Inferior parietal cortex (tissue), 1 donor: ENCODE results near the gene TEPSIN.
A peak's percentile ranks its signal among the peaks of the same experiment; 100 is the strongest.

Experiments
- DNase-seq: peaks from one replicate; pipeline ENCODE4 v3.0.0-alpha.2; 2016; ENCODE audit errors: extremely low spot score

Gene TEPSIN

DNA sequence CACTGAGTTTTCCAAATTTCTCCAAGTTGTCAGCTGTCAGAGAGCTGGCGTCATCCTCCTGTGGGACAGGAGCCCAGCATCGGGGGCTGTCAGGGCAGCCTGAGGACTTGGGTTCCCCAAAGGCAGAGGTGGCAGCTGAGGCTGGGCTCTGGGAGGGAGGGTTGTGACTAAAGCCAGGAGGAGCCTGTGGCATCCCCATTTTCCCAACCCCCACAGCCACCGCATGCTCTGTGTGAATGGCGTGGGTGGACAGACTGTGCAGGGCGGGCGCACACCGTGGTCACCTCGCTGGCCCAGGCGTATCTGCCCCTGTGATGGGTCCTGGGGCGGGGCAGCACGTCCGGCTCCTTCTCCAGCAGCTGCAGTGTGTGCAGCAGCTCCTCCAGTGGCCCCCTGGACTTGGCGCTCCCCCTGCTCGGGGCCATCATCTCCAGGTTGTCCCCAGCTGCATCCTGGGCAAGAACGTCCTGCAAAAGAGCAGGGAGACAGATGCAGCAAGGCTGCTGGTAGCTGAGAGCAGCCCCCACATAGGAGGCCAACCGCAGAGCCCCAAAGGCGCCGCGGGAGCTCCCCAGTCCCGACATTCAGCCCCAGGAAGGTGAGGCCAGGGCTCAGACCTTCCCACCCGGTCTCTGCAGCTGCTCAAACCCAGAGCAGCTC is 40.9 kb downstream of the TEPSIN start:
- no peak for DNase-seq

DNA sequence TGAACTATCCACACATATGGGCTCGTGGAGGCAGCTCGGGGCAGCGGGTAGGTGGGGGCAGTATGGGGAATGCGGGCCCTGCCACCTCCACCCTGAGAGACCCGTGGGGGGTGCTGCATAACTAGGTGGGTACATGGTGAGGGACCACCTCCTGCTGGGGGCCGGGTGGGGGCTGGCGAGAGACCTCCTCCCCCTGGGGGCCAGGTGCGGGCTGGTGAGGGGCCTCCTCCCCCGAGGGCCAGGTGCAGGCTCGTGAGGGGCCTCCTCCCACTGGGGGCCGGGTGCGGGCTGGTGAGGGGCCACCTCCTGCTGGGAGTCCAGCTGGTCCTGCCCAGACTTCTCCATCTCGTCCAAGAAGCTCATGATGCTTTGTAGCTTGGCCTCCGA is 41.5 kb downstream of the TEPSIN start:
- no peak for DNase-seq

DNA sequence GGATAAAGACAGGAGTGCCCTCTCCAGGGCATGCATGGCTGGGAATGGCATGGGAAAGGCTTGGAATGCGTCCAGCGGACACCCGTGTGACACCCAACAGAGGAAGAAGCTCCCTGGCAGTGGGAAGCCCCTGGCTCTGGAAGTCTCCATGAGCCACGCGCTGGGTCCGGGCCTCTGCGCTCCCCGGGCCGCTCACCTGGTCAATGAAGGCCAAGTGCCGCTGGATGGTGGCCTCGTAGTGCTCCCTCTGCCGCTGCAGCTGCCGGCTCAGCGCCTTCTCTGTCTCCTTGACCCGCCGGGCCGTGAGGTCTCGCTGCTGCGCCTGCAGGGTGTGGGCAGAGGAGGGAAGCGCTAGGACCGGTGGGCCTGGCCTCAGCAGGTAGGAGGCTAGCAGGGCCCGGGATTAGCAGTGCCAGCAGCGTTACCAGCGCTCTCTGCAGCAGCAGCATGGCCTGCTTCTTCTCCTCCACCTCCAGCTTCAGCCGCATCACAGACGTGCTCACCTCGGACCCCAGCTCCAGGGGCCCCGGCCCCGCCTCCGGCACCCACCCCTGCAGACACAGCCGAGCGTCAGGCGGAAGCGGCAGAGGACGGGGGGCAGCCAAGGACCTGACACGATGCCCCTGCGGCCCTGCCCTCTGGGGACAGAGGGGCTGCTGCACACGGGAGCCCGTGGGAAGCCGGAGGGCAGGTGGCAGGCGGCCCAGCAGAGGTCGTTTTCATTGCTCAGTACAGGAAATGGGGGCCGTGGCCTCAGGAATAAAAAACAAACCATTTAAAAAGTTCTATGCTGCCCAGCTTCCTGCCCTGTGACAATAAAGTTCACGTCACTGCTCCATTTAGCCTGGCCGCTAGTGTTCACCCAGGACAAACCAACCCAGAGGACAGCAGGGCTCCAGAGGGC is 42.1 kb downstream of the TEPSIN start:
- no peak for DNase-seq

DNA sequence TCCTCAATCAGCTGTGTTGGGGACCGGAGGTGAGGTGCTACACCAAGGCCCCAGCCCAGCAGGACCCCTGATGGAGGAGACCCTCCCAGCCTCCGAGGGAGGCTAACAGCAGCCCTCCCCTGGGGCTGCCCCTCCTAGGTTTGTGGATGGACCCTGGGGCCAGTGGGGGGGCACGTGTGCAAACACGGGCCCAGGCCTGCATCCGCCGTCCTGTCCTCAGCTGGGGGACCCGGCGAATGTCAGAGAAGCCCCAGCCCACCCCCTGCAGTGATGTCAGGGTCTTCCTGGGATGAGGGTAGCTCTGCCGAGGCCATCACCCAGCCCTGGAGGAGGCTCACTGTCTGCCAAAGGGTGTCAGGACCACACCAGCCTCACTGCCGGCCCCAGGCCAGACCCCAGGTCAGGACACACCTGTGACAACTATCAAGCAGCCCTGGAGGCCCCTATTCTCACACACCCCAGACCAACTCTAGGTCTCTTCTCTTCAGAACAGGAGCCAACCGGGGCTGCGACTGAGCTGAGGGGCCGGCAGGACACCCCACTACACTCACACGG is 42.8 kb downstream of the TEPSIN start:
- no peak for DNase-seq

DNA sequence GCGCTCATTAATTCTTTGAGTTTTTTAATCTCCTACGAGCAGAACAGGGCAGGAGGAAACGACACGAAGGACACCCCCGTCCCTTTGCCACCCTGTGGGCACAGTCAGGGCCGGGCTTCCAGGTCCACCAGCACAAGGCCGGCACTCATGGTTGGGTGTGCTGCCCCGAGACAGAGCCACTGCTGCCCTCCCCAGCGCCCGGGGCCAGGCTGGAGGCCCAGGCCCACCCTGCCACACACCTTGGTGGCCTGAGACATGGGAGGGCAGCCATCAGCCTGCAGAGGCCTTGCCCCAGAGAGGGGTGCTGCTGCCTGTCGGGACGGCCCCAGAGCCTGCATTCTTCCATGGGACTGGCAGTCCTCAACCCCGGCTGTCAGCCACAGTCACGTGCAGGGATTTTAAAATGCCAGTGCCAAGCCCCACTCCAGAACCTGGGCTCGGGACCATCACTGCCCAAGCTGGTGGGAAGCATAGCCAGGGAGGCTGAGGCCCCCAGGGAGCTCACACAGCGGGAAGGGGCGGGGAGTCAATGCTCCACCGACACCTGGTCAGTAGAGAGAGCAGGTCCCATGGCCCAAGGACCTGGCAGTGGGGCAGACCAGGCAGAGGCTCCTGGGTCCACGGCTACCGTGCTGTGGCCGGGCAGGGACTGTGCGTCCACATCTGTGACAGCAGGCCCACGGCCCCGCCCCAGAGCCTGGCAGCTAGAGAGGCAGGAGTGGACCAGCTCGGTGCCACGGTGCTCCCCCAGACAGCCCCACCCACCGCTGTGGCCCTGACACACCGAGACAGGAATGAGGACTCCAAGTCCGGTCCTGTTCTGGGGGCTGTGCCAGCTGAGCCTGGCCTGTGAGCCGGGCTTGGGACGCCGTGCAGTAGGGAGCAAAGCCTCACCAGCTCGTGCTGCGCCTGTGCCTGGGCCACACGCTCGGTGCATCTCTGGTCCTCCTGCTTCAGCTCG is 43.6 kb downstream of the TEPSIN start:
- DNase-seq: no peak

DNA sequence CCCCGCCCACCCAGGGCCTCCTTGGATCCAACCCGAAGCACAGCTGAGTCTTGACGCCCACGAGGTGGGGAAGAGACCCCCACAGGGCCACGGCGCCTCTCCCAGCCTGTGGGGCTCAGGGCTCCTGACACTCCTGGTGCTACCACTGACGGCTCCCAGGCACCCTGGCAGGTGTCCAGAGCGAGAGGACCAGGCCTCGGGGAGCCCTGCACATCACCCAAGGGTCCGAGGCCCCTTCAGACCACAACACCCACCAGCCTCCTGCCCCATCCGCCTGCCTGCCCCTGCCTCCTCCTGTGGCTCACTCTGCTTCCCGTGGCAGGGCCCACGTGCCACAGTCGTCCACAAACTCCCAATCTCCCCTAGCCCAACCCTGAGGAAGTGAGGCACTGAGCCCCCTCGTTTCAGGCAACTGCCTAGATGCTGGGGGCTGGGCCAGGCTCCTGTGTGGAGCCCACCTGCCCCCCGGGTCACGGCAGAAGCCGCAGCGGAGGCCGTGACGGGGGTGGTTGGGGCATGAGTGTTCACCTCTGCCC is 44.6 kb downstream of the TEPSIN start:
- DNase-seq: no peak

DNA sequence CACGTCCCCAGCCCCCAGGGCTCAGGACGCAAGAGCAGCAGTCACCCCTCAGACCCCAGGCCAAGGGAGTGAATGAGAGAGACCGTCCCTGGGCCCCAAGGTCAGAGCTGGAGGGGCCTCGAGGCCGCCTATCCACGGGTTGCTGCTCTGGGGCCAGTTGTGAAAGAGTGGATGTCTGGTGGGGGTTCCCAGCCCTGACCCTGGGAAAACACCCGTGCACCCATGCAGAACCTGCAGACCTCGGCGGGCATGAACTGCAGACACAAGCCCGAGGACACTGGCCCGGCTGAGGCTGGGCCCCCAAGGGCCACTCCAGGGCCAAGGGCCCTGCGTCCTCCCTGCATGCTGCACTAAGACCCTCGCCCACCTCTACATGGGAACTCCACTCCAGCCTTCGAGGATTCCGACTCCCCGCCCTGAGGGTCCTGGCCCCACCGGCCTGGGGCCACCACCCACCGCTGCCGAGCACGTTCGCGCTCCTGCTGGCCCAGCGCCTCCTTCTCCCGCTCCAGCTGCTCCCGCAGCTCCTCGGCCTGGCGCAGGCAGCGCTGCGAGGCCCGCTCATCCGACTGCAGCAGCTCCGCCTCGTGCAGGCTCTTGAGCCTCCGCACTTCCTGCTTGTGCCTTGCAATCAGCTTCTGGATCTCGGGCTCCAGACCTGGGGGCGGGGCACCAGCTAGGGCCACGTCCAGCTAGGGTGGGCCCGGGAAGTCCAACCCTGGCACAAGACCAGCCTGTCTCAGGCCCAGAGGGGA is 45.2 kb downstream of the TEPSIN start:
- no peak for DNase-seq

DNA sequence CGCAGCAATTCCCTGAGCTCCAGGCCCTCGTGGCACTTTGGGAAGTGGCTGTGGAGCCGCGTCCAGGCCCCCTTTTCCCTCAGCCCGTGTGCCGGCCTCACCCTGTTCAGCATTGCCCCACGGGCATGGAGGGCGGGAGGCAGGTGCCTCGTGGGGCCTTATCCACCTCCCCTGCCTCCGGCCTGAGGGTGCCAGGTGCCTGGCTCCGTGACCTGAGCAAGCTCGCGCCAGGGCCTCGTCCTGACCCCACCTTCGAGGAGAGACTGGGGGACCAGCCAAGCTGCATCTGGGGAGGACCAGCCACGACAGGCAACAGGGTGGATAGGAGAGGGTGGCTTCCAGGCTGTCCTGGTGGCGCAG is 45.8 kb downstream of the TEPSIN start:
- DNase-seq: no peak

DNA sequence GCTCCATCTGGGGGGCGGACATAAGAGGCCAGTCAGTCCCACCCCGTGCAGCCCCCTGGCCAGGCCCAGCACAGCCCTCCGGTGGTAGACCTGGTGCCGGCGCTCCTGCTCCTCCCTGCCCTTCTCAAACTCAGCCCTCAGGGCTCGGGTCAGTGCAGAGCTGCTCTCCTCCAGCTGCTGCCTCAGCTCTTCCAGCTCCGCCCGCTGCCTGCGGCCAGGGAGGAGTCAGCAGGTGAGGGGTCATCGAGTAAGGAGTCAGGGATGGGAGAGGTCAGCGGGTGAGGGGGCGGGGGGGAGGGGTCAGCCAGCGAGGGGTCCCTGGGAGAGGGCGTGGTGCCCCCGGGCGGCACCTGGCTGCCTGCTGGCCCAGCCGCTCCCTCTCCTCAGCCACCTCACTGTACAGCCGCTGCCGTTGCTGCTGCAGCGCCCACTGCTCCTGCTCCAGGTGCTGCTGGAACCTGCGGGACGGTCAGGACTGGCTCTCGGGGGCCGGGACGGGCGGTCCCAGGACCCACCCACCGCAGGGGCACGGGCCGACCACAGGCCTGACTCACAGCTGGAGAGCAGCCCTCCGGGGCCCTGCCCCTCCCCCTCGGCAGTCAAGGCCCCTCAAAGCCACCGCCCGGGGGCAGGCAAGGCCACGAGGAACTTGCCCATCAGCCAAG is 46.3 kb downstream of the TEPSIN start:
- no peak for DNase-seq

DNA sequence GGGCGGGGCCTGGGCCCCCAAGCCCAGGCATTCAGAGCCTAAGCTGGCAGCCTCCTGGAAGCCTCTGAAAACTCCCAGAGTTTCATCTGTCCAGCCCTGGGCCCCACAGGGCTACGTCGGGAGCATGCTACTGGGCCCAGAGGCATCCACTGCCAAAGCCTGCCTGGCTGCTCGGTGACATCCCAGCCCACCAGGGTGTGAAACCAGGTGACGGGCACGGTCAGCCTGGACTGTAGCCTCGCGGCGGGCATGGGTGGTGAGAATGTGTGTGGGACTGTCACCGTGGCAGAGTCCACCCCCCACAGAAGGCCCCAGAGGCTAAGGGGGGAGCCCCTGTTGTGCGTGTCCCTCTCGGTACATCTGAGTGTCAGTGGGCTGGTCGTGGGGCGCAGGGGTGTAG is 47.2 kb downstream of the TEPSIN start:
- no peak for DNase-seq

DNA sequence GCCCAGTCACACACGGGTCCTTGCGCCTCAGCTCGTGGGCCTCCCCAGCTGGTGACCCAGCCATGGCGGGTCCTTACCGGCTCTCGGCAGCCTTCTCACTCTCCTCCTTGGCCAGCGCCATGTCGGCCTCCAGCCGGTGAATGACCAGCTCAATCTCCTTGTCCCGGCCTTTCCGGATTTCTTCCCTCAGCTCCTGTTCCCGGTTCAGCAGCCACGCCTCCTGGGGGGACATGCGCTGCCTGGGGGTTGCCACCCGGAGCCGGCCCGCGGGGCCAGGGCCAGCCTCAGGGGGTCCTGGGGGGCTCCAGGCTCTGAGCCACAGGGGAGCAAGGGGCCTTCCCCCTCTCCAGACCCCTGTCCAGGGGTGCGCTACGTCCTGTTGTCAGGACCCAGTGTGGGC is 47.7 kb downstream of the TEPSIN start:
- DNase-seq: no peak

DNA sequence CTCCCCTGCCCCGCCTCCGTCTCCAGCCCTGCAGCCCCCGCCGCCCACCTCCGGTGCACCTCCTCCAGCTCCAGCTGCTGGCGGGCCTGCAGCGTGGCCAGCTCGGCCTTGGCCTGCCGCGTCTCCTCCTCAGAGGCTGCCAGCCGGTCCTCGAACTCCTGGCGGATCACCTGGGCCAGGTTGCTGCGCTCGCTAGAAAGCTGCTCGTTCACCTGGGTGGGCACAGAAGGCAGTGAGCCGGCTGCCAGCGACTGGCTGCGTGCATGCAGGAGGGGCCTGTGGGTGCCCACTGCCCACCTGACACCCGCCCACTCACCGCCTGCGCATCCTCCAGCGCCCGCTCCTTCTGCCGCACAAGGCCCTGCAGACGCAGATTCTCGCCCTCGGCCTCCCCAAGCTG is 48.3 kb downstream of the TEPSIN start:
- DNase-seq: no peak

DNA sequence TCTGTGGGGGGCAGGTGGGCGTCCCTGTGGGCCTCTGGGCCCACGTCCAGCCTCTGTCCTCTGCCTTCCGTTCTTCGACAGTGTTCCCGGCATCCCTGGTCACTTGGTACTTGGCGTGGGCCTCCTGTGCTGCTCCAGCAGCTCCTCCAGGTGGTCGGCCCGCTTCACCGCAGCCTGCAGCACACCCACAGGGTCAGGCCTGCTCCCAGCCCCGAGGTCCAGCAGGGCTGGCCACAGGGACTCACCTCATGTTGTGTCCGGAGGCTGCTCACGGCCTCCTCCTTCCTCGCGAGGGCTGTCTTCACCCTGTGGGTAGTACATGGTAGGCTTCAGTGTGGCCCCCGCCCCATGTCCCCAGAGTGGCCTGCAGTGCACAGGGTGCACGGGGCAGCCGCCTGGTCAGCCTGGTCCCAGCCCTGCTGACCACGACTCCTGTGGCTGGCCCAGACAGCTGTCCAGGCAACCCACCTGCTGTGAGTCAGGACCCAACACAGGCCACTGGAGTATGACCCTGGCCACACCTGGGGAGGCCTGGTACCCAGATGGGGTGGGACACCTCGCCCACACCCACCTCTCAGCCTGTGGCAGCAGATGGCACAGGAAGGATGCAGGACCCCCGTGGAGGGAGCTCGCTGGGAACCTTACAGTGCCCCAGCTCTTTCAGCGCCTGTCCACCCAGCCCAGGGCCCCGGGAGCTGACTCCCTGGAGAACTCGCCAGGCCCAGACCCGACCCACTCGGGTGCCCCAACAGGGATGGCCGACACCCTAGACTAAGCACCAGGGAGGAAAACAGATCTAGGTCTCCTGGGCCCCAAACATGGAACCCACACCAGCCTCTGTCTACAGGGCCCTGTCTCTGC is 49.0 kb downstream of the TEPSIN start:
- peak; percentile 4 for DNase-seq

DNA sequence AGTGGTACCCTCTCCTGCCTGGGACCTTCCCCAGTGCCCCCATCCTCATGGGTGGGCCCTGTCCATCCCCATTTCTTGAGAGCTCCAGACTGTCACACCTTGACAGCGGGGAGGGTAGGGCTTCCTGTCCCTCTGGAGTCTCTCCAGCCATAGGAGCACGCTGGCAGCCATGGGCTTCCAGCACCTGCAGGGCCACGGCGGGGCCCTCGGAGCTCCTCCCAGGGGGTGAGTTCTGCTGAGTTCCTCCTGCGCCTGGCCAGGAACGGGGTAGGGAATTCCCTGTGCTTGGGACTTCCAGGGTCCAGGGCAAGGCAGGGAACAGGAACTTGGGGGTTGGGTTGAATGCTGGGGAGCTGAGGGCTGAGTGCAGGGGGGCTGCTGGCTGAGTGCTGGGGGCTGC is 49.8 kb downstream of the TEPSIN start:
- DNase-seq: no peak

DNA sequence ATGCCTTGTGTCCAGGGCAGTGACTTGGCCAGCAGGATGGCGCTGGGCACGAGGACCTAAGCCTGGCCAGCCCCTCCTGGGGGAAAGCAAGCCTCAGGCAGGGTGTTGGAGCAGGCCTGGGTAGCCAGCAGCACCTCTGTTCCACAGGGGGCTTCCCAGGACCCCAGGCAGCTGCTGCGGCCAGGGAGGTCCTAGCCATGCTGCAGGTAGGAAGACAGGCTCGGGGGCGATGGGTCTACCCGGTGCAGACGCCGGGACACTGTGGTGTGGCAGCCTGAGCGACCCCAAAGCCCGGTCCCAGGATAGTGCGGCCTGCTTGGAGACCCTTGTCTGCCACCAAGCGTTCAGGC is 50.4 kb downstream of the TEPSIN start:
- no peak for DNase-seq

DNA sequence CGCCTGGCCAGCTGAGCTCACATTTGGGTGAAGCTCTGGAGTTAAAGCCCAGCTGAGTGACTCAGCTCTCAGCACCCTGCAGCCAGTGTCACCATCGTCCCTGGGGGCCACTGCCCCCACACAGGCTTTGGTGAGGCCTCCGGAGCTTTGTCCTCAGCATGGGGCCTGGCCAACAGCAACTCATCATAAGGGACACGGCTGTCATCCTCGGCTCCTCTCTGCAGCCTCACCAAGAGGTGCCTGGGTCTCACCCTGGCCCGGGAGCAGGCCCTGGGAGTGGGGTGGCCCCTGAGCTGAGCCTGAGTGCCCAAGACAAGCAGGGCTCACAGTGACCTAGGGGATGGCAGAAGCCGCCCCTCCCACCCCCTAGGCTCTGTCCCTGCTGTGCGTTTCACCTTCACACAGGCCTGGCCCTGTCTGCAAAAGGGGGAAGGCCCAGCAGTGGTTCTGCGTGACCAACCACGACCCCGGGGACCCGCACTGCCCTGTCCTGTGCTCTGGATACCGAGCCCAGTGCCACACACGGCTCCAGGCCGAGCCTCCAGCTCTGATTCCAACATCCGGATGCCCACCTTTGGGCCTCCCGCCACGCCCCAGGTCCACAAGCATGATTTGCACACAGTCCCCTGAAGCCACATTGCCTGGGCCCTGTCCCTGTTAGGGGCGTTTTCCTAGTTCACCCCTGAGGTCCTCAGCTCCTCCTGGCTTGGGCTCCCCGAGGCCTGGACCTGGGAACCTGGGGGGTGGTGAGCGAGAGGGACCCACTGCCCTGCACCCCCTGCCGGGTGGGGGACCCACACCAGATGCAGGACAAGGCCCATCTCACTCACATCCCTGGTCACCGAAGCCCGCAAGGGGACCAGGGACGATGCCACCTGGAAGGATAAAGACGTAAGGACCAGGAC is 51.0 kb downstream of the TEPSIN start:
- DNase-seq: no peak

DNA sequence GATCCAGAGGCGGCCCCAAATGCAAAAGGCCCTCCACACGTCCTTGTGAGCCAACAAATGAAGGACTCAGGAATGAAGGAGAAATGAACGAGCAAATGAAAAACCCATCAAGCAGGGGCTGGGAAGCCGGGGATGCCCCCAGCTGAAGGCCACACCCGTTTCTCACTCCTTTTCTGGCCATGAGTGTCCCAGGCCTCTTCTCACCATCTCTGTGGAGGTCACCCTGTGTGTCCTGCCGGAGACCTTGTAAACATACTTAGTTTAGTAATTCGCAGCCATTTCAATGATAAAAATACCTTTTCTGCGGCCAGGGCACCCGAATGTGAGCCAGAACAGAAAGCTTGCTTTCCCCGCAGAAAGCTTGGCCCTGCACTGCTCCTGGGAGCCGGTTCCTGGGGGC is 51.7 kb downstream of the TEPSIN start:
- DNase-seq: no peak

DNA sequence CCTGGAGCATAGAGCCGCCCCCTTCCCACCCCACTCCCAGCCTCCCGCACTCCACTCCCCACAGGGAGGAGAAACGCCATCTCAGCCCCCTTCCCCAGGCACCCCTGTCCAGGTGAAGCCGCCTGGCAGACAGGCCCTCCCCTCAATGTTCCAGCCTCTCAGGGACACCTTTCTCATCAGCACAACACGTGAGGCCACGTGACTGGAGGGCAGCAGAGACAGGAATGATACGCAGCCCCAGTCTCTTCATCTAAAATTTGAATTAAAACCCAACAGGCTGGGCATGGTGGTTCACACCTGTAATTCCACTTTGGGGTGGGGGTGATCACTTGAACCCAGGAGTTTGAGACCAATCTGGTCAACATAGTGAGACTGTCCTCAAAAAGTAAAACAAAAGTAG is 52.7 kb downstream of the TEPSIN start:
- DNase-seq: no peak

DNA sequence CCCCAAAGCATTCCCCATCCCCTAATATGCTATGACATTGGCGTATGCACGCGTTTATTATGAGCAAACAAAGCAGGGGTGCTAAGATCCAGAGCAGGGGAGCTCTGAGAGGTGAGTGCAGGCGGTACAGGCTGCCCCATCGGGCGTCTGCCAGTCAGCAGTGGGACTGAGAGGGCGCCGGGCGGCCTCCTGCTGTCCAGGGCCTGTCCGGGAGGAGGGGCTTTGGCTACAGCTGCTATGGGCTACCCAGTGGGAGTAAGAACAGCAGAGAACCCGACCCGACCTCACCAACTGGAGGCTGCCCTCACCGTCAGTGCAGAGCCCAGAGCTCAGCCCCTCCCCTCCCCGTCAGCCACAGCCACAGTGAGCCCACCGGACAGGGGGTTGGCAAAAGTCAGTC is 54.3 kb downstream of the TEPSIN start:
- DNase-seq: no peak
